ENCODE measurements around the gene HSF5.

- TF ChIP-seq CTCF (IDR thresholded peaks at IDR 0.05; ENCODE audit: low read length) (no peak), EZH2 (optimal IDR thresholded peaks at IDR 0.05; ENCODE audit: low read depth, low read length) (no peak), EZH2phosphoT487 (IDR thresholded peaks at IDR 0.05; ENCODE audit: low read length) (no peak)
Measured at GRCh38 chr17:58379511-58379824, 108.7 kb downstream of the HSF5 start.

All from MM.1S (cell line).